ENCODE results near the gene PRR33.

The PRR33 gene

DNA sequence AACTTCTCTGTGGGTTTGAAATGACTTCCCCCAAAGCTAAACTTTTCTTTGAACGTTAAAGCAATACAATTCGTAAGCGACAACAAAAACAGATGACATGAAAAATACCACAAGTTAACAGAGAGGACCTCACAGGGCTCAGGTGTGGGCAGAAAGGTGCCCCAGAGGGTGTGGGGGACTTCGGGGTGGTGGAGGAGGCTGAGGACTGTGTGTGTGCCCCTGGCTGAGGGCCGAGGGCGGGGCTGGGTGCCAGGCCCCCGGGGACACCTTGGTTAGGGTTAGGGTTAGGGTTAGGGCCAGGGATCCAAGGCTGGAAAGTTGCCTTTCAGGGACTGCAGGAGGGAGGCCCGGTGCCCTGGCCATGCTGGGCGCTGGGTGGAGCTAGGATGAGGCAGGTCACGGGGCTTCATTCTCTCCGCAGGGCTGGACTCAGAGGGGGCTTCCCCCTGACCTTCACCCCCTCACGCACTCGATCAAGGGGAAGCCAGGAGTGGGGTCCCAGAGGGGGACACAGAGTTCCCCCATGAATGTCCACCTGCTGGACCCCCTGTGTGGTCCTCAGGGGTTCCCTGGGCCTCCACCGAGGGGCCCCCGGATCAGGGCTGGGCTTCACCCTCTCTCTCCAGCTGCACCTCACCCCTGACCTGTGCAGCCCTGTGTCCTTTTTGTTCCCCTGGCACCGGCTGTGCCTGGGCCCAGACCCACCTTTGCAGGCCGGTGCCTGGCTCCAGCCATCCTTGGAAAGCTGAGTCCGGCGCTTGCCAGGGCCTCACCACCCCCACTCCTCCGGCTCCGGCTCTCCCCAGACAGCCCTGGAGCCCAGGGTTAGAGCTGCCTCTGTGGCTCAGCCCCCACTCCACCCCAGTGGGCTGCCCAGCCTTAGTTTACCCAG is 45.9 kb downstream of the PRR33 start:
- DNase-seq = no peak

DNA sequence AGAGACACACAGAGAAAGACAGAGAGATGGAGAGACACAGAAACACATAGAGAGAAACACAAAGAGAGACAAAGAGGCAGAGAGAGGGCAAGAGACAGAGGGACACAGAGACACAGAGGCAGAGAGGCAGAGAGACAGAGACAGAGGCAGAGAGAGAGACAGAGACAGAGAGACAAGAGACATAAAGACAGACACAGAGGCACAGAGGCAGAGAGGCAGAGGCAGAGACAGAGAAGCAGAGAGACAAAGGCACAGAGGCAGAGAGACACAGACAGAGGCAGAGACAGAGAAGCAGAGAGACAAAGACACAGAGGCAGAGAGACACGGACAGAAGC is 46.6 kb downstream of the PRR33 start:
- no peak for DNase-seq

DNA sequence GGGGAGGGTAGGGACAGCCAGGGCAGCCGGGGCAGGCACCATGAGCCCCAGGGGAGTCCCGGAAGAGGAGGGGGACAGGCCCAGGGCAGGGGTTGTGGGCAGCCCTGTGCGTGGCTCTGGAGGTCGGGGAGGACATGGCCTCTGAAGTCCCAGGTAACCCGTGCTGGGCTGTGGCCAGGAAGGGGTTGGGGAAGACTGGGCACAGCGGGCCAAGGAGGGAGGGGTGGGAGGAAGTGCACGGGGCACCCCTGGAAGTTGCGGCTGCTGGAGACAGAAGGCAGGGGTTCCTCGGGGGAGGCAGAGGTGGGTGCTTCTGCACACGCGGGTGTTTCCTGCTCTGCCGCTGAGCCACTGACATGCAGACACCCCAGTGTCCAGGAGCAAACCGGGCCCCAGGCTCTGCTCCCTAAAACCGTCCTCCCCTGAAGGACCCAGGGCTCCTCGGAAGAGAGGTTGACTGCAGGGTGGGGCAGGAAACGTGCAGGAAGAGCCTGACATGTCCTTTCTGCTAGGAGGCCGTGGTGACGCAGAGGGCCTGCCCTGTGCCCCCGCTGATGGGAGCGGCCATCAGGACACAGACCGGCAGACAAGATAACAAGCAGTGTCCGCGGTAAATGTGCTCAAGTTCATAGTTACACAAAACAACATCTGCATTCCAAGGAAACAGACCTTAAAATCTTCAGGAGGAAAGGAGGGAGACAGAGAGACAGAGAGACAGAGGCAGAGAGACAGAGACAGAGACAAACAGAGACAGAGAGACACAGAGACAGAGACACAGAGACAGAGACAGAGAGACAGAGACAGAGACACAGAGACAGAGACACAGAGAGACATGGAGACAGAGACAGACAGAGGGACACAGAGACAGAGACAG is 47.2 kb downstream of the PRR33 start:
- no peak for DNase-seq

DNA sequence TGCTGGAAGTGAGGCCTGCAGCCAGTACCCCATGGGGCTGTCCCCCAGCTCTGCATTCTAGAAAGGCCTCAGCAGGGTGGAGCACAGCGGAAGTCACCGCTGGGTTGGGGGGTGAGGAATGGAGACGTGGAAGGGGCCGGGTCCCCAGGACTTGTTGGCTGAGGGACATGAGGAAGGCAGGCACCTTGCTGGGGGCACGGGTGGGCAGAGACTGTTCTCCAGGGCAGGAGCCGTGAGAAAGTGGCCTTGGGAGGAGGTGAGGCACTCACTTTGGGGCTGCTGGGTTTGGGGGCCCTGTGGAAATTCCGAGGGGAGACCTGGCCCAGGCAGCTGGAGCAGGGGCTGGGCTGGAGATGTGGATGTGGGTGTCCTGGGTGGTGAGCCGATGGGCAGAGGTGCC is 47.9 kb downstream of the PRR33 start:
- DNase-seq = no peak

DNA sequence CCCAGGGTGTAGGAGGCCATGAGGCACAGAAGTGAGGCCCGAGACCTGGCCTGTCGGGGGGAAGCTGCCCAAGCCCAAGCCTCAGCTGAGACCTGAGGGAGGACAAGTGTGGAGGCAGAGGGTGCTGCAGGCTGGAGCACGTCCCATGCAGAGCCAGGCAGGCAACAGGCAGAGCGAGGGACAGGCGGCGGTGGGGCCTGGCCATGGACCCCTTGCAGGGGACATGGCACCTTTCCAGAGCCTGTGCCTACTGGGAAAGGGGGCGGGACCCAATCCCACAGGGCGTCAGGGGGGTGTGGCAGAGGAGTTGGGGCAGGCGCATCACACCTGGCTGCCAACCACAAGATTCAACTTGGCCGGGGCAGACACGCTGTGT is 48.6 kb downstream of the PRR33 start:
- no peak for DNase-seq

DNA sequence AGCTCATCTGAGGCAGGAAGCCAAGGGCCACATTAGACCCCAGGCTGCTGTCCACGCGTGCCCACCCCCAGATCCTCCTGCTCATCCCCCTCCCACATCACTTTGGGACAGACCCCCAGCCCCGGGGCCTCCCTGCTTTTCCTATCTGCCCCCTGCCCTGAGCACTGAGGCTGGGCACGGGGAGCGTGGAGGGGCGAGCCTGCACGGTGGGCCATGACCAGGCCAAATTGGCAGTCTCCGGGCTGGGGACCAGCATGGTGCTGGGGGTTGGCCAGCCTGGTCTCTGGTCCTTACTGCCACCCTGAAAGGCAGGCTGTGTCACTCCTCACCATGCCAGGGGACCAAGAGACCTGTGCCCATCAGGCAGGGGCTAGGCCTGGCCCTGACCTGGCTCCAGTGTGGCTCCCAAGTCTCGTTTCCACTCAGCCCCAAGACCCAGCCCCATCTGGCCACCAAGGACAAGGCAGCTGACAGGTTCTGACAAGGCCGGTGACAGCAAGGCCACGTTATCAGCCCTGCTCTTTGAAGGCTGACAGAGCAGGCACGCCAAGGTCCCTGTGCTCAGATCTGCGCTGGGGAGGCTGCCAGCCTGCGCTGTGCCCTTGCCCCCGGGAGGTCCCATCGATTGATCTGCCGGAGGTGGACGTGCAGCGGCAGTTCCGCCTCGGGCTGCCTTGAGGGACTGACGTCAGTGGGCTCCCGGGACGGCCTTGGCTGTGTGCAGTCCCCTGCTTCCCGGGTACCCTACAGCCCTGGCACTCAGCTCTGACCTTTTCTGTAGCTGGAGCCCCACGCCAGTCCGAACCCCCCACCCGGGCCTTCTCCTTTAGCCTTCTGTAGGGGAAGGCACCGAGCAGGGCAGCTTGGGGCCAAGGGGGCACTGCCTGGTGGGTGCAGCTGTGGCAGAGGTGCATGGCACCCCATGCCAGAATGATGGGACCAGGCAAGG is 49.3 kb downstream of the PRR33 start:
- no peak for DNase-seq

DNA sequence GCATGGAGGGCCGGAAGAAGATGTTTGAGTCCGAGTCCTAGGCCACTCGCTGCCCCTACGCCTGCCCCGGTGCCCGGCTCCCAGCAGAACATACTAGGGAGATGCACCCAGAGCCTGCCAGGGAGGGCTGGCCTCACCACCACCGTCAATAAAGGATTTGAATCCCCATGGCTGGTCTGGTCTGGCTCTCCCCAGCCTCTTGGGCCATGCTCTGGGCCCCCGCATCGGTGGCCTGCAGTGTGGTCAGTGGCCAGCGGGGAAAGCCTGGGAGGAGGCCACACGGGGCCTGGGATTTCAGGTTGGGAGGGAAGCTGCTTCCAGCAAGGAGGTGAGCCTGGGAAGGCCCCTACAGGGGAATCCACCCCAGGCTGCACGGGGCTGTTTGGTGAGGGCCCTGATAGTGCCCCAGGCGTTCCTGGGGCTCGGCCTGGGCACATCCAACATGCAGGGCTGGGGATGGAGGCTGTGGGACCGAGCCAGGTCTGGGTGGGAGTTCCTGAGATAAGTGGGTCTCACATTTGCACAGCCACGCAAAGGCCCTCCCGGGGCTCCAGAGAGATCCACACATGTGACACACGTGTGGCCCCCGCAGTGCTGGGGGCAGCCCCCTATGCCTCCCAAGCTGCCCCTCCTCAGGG is 50.1 kb downstream of the PRR33 start:
- DNase-seq = no peak

DNA sequence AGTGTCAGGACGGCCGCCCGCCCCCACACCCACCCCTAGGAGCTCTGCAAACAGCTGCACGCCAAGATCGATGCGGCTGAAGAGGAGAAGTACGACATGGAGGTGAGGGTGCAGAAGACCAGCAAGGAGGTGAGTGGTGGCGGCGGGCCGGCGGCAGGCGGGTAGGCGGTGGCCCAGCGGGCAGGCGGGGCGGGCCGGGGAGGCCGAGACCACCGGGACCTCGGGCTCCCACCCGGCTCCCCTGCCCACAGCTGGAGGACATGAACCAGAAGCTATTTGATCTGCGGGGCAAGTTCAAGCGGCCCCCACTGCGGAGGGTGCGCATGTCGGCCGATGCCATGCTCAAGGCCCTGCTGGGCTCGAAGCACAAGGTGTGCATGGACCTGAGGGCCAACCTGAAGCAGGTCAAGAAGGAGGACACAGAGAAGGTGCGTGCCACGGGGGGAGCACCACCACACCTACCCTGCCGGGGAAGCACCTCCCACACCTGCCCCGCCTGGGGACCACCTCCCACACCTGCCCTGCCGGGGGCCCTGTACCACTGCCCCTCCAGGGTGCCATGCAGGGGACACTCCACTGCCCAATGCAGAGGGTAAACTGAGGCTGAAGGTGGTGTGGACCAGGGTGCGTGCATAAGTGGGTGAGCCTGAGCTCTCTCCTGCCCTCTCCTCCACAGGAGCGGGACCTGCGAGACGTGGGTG is 50.8 kb downstream of the PRR33 start:
- DNase-seq = no peak

DNA sequence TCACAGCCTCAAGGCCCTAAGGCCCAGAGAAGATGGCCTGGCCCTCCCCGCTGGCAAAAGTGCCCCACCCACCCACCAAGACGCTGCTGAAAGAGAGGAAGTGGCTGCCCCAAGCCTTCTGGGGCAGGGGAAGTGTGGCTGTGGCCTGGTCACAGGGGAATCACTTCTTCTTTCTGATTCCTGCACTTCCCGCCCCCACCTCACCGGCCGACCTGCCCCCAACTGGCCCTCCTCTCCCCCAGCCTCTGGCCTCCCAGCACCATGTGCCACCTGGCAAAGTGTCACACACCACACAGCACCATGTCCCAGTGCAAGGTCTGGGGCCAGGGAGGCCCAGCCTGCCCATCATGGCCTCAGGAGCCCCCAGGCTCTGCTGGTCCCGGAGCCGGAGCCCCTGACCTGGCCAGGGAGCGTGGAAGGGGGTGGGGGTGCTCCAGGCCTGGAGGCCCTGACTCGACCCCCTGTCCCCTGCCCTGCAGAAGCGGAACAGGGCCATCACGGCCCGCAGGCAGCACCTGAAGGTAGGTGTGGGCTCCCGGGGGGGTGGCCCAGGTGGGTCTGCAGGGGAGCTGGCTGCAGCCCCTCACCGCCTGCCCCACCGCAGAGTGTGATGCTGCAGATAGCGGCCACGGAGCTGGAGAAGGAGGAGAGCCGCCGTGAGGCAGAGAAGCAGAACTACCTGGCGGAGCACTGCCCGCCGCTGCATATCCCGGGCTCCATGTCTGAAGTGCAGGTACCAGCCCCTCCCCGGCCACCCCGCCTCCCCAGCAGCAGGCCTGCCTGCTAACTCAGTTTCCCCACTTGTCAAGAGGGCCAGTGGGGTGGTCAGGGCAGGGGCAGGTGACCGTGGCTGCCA is 51.5 kb downstream of the PRR33 start:
- DNase-seq = no peak

DNA sequence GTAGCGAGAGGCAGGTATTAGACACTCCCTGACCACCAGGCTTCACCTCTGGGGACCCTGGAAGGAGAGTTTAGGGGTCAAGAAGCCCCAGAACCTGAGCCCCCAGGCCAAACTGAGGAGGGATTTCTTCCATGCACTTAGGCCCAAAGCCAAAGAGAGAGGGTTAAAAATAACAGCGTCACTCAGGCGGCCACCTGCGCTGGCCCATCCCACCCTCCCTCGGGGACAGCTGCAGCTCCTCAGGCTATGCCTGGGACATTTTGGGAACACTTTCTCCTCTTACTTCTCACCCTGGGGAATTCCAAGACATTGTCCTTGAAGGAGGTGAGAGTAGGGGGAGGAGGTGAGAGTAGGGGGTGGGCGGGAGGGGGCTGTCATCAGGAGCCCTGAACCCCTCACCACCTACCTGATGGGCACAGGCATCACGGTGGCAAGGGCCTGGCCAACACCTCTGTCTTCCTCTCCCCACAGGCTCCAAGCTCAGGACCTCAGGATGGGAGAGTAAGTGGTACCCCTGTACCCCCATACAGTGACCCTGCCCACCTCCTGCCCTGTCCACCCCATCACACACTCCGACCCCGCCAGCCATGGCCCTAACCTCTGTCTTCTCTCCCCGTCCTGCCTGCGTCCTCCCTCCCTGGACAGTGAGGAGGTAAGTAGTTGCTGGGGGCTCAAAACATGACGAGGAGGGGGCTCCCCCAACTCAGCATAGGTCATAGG is 52.3 kb downstream of the PRR33 start:
- DNase-seq = no peak

DNA sequence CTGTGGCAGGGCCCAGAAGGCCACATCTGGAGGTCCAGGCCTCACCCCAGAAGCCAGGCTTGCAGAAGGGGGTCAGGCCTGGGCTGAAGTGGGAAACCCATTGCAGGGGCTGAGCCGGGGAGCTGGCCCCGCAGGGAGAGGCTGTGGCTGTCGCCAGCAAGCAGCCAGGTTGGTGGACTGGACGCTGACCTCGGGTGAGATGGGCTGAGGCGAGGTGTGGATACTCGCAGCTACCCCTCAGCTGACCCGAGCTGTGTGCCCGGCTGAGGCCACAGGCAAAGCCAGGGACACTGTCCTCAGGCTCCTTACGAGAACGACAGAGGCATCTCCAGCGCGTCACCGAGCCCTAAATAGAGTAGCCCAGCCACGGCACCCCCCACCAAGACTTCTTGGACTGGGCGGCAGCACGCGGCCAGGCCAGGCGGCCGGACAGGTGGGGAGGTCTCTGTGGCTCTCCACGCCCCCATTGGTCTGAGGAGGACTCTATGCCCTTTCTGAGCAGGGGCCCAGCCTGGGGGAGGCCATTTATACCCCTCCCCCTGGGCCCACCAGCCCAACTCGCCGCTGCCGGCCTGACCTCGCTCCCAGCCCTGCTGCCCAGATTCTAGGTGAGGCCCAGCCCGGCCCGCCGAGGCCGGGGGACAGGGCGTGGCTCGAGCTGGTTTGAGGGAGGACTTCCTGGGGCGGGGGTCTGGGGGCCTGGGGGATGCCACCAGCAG is 53.1 kb downstream of the PRR33 start, which contains the start of gene TNNI2:
TSS of gene TNNI2 (plus strand) at position 556 of the 719 bp plus-strand sequence. CDS start 716 bp downstream, outside the sequence.
- no peak for DNase-seq

Data from activated CD4-positive, alpha-beta T cell treated with anti-CD3 and anti-CD28 coated beads, Interleukin-10, Interleukin-2, amounts not matched to agents 100 ng/mL and 50 ng/mL, durations not matched to agents 16 hours and 8 hours (primary cell).